MCF 10A (cell line): ENCODE data around the gene ARL8B. TPM values are rescaled to one million over a fixed set of nuclear protein-coding genes. Genes with fewer than 3 reads are reported as not detected.
A peak's percentile ranks its signal among the peaks of the same experiment; 100 is the strongest.

Experiments used
- BruUV-seq: library from RNA; stranded (reverse); fragments of 400-500 nt; replicated peaks from 2 replicates; lab custom pipeline; 2021; lab: Mats Ljungman, UMichigan
- CTCF ChIA-PET: fragments of 300-600 bp; sonication (Branson Sonifier 250); formaldehyde crosslinking; extraction: SDS; loops from one replicate; lab custom pipeline; 2021; ENCODE audit warnings: antibody characterized with exemption, inconsistent platforms; lab: Yijun Ruan, JAX
- POLR2A ChIA-PET: fragments of 300-600, 350-650 bp; sonication (Branson Sonifier 250); formaldehyde crosslinking; extraction: SDS; loops from one replicate; lab custom pipeline; 2020; ENCODE audit warnings: antibody characterized with exemption, inconsistent platforms; lab: Yijun Ruan, JAX
- DNase-seq: peaks from one replicate; pipeline ENCODE4 v3.0.0-alpha.2; 2018; ENCODE audit not compliant: unreplicated experiment
- H3K27ac Mint-ChIP-seq: one replicate; pipeline ENCODE4 v1.8.0; 2022; ENCODE audit warnings: mild to moderate bottlenecking, low read depth, mixed read lengths; ENCODE audit not compliant: unreplicated experiment
- H3K27me3 Mint-ChIP-seq: one replicate; pipeline ENCODE4 v1.8.0; 2022; ENCODE audit warnings: mixed read lengths; ENCODE audit not compliant: insufficient read depth, unreplicated experiment
- H3K36me3 Mint-ChIP-seq: one replicate; pipeline ENCODE4 v1.8.0; 2022; ENCODE audit warnings: mild to moderate bottlenecking, moderate library complexity, mixed read lengths; ENCODE audit not compliant: insufficient read depth, unreplicated experiment
- H3K4me1 Mint-ChIP-seq: one replicate; pipeline ENCODE4 v1.8.0; 2022; ENCODE audit warnings: mixed read lengths; ENCODE audit not compliant: insufficient read depth, unreplicated experiment
- H3K4me3 Mint-ChIP-seq: one replicate; pipeline ENCODE4 v1.8.0; 2022; ENCODE audit warnings: mild to moderate bottlenecking, moderate library complexity, mixed read lengths; ENCODE audit not compliant: unreplicated experiment
- H3K9me3 Mint-ChIP-seq: one replicate; pipeline ENCODE4 v1.8.0; 2022; ENCODE audit warnings: mixed read lengths; ENCODE audit not compliant: unreplicated experiment
- intact Hi-C: fragments of 100-400 bp; cut with micrococcal nuclease; formaldehyde crosslinking; loops from 2 replicates; pipeline ENCODE4 v1.14.1; 2022
- total RNA-seq: library from RNA; stranded (reverse); gene quantifications from 2 replicates; pipeline ENCODE4 v1.2.3, GENCODE V29; 2022
- TF ChIP-seq, protein P1 (sequence below): fragments of 200-600 bp; IDR thresholded peaks from one replicate; pipeline ENCODE4 v1.8.0; 2022; ENCODE audit warnings: antibody characterized with exemption, mild to moderate bottlenecking; ENCODE audit not compliant: unreplicated experiment

The ARL8B gene
- total RNA-seq, 1 experiment from 2014 or later: 53.6 TPM

DNA sequence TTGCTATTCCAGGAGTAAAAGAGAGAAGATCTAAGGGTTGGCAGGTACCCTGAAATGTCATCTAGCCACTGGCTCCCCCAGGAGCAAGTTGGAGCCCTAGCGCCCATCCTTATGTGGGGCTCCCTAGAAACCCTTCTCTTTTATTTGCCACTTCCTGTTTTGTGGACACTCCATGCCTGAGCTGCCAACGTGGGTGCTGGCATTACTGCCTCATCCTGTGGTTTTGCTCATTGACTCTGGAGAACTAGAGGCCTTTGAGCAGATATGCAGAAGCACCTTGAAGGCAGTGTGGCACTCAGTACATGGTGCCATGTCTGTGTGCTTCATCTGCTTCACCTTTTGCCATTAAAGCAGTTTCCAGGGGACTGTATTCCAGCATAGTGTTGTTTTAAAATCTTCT, 73.5 kb downstream of the ARL8B start:
- POLR2A ChIA-PET: interaction anchor here (0.6 to 8.1 kb wide), 13 partner anchors 10 to 123 kb away, joined by 3 to 190 read pairs (median 7); partner anchors contain the start of genes ARL8B and EDEM1
- Mint-ChIP-seq H3K27ac (peak overlapping the region; percentile 95), H3K27me3 (no peaks in the 10 kb centered on the region), H3K9me3 (no peaks in the 10 kb centered on the region), H3K36me3 (peaks cover 56% of the 10 kb centered on the region), H3K4me1 (peaks cover 73% of the 10 kb centered on the region), H3K4me3 (peak overlapping the region; percentile 52)
- TF ChIP-seq, protein P1, sequence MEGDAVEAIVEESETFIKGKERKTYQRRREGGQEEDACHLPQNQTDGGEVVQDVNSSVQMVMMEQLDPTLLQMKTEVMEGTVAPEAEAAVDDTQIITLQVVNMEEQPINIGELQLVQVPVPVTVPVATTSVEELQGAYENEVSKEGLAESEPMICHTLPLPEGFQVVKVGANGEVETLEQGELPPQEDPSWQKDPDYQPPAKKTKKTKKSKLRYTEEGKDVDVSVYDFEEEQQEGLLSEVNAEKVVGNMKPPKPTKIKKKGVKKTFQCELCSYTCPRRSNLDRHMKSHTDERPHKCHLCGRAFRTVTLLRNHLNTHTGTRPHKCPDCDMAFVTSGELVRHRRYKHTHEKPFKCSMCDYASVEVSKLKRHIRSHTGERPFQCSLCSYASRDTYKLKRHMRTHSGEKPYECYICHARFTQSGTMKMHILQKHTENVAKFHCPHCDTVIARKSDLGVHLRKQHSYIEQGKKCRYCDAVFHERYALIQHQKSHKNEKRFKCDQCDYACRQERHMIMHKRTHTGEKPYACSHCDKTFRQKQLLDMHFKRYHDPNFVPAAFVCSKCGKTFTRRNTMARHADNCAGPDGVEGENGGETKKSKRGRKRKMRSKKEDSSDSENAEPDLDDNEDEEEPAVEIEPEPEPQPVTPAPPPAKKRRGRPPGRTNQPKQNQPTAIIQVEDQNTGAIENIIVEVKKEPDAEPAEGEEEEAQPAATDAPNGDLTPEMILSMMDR: no peak
- CTCF ChIA-PET: interaction anchor here (0.7 to 7.9 kb wide), 7 partner anchors 9 to 1511 kb away, joined by 3 to 80 read pairs (median 4); partner anchors contain the start of gene ARL8B
- DNase-seq: peak; percentile 62
- intact Hi-C loops: loop anchor here (2.0 kb wide), 1 partner anchor 73 kb away; the partner anchor contains the start of gene ARL8B
- BruUV-seq: no TSS peak

DNA sequence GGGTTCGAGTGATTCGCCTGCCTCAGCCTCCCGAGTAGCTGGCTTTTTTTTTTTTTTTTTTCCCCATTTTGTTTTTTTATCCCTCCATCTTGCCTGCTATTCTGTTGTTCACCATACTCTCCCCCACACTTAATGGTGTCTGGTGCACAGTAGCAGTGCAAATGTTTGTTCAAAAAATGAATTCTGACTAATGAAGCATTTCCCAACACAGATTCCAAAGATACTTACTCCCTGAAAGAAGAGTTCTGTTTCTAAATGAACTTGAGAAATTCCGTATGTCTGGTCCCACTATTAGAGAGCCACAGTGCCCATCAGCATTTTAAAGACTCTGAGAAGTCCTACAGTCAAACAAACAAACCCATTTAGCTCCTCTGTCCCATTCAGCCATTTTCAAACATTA, 74.9 kb downstream of the ARL8B start:
- Mint-ChIP-seq H3K36me3 (peaks cover 59% of the 10 kb centered on the region), H3K27me3 (no peaks in the 10 kb centered on the region), H3K4me3 (peak overlapping the region; percentile 73), H3K4me1 (peaks cover 65% of the 10 kb centered on the region), H3K9me3 (no peaks in the 10 kb centered on the region), H3K27ac (peak overlapping the region; percentile 95)
- intact Hi-C loops: loop anchor here (2.0 kb wide), 1 partner anchor 74 kb away; the partner anchor contains the start of gene ARL8B
- ChIA-PET POLR2A (interaction anchor here (0.6 to 8.1 kb wide), 22 partner anchors 9 to 485 kb away, joined by 3 to 190 read pairs (median 4); partner anchors contain the start of genes ARL8B and EDEM1), CTCF (interaction anchor here (0.6 to 7.9 kb wide), 12 partner anchors 8 to 563 kb away, joined by 3 to 80 read pairs (median 6); partner anchors contain the start of gene ARL8B)
- TF ChIP-seq, protein P1: no peak
- DNase-seq: peak; percentile 64
- BruUV-seq: no TSS peak

DNA sequence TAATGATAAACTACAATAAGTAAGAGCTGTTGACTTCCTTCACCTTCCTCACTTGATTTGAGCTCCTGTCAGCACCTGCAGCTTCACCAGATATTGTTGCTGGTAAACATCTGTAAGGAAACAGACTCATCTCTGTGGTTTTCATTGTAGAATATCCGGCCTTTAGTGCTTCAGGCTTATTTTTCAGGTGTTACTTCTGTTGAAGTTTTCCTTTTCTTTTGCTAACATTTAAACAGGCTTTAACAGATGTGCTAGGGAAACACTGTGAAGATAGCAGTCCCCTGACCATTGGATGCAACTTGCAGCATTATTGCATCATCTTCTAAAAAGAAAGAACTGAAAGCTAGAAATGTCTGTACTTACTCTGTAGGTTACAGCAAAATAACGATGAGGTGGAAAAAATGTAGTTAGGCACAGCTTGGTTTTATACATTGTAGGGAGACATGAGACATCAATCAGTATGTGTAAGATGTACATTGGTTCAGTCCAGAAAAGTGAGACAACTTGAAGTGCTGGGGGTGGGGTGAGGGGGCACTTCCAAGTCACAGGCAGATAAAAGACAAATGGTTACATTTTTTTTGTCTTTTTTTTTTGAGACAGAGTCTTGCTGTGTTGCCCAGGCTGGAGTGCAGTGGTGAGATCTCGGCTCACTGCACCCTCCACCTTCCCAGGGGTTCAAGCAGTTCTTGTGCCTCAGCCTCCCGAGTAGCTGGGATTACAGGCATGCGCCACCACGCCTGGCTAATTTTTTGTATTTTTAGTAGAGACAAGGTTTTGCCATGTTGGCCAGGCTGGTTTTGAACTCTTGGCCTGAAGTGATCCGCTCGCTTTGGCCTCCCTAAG, 75.6 kb downstream of the ARL8B start:
- CTCF ChIA-PET: interaction anchor here (0.6 to 7.9 kb wide), 10 partner anchors 9 to 564 kb away, joined by 3 to 80 read pairs (median 8); partner anchors contain the start of gene ARL8B
- H3K27ac Mint-ChIP-seq: peak overlapping the region; percentile 95
- POLR2A ChIA-PET: interaction anchor here (0.7 to 8.1 kb wide), 17 partner anchors 8 to 486 kb away, joined by 3 to 190 read pairs (median 4); partner anchors contain the start of genes ARL8B and EDEM1
- intact Hi-C loops: loop anchor here (2.0 kb wide), 1 partner anchor 75 kb away; the partner anchor contains the start of gene ARL8B
- H3K4me3 Mint-ChIP-seq: peak overlapping the region; percentile 73
- no peaks in the 10 kb centered on the region for H3K9me3 Mint-ChIP-seq
- H3K4me1 Mint-ChIP-seq: peaks cover 64% of the 10 kb centered on the region
- peaks cover 66% of the 10 kb centered on the region for H3K36me3 Mint-ChIP-seq
- peak; percentile 60 for DNase-seq
- H3K27me3 Mint-ChIP-seq: no peaks in the 10 kb centered on the region
- BruUV-seq: no TSS peak
- TF ChIP-seq, protein P1: no peak
